Brain microvascular endothelial cell (primary cell): Measurements from ENCODE around the gene LMBRD2.

Experiments
- DNase-seq: peaks from one replicate; pipeline ENCODE4 v3.0.0-alpha.2; 2020
- H3K27ac ChIP-seq: fragments of 250-450 bp; sonication (Bioruptor Pico); 2 replicates; pipeline ENCODE4 v1.5.1; 2020; ENCODE audit warnings: mild to moderate bottlenecking, moderate library complexity
- H3K27me3 ChIP-seq: fragments of 250-450 bp; sonication (Bioruptor Pico); replicated peaks from 2 replicates; pipeline ENCODE4 v1.5.1; 2020; ENCODE audit warnings: mild to moderate bottlenecking
- H3K36me3 ChIP-seq: fragments of 250-450 bp; sonication (Bioruptor Pico); replicated peaks from 2 replicates; pipeline ENCODE4 v1.5.1; 2020; ENCODE audit warnings: mild to moderate bottlenecking
- H3K4me3 ChIP-seq: 2 replicates; pipeline ENCODE4 v1.5.1; 2011; ENCODE audit warnings: low read depth, mild to moderate bottlenecking, control low read depth, low read length, moderate library complexity
- in situ Hi-C: cut with HindIII; loops from 2 replicates; pipeline ENCODE4 v1.10.0; 2017; ENCODE audit warnings: low sequenced_read_pairs, low pct_ligation_motif_present
- TF ChIP-seq, protein P1 (sequence below): IDR thresholded peaks from 2 replicates; pipeline ENCODE4 v1.5.1; 2011; ENCODE audit warnings: low read depth, mild to moderate bottlenecking, moderate library complexity, low read length, control low read depth, inconsistent platforms; ENCODE audit errors: missing control alignments

Gene LMBRD2

DNA sequence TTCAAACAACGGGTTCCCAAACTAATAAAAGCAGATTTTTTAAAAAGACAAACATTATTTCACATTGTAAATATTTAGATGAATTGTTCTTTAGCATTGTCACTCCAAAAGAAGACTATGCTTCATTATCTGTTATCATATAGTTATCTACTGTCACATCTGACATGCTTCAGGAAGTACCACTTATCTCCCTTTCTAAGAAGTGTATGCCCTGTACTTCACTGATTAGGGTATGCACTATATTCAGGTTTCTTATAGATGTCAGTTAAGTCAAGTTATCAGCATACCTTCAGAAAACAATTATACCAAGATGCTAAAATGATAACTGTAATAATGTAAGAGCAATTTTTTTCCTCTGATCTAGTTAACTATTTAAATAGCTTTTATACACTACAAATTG is 40.4 kb downstream of the LMBRD2 start:
- in situ Hi-C loops = no loop called here
- H3K27ac ChIP-seq = no peak overlapping the region
- DNase-seq = no peak
- H3K36me3 ChIP-seq = no peaks in the 10 kb centered on the region
- TF ChIP-seq, protein P1, sequence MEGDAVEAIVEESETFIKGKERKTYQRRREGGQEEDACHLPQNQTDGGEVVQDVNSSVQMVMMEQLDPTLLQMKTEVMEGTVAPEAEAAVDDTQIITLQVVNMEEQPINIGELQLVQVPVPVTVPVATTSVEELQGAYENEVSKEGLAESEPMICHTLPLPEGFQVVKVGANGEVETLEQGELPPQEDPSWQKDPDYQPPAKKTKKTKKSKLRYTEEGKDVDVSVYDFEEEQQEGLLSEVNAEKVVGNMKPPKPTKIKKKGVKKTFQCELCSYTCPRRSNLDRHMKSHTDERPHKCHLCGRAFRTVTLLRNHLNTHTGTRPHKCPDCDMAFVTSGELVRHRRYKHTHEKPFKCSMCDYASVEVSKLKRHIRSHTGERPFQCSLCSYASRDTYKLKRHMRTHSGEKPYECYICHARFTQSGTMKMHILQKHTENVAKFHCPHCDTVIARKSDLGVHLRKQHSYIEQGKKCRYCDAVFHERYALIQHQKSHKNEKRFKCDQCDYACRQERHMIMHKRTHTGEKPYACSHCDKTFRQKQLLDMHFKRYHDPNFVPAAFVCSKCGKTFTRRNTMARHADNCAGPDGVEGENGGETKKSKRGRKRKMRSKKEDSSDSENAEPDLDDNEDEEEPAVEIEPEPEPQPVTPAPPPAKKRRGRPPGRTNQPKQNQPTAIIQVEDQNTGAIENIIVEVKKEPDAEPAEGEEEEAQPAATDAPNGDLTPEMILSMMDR = no peak
- H3K27me3 ChIP-seq = no peaks in the 10 kb centered on the region
- no peak overlapping the region for H3K4me3 ChIP-seq

DNA sequence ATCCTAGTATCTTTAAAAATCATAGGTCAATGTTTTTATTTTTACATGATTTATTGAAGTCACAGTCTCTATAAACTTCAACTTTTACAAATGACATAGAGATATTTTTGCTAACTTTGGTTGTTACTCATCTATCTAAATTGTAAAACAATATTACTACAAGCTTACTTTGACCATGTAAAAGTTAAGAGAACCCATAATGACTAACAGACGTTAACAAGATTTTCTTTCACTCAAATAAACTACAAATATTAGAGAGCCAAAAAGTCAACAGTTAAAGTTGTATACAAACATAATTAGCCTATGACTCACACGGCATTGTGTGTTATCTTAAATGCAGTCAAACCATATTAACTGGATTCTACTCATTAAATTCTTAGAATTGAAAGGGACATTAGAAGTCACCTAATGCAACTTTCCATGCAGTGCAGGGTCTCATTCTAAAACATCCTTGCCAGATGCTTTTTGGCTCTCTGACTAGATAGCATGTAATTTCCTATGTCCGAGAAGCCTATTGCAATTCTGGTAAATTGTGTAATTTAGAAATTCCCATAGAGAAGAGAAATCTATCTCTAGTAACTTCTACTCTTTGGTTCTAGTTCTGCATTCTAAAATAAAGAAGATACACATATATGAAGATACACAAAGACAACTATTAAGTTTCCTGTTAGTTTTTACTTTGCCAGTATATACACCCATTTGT is 42.8 kb downstream of the LMBRD2 start:
- H3K36me3 ChIP-seq = no peaks in the 10 kb centered on the region
- no peak for DNase-seq
- in situ Hi-C loops = no loop called here
- no peak overlapping the region for H3K27ac ChIP-seq
- TF ChIP-seq, protein P1 = no peak
- H3K27me3 ChIP-seq = no peaks in the 10 kb centered on the region
- H3K4me3 ChIP-seq = no peak overlapping the region

DNA sequence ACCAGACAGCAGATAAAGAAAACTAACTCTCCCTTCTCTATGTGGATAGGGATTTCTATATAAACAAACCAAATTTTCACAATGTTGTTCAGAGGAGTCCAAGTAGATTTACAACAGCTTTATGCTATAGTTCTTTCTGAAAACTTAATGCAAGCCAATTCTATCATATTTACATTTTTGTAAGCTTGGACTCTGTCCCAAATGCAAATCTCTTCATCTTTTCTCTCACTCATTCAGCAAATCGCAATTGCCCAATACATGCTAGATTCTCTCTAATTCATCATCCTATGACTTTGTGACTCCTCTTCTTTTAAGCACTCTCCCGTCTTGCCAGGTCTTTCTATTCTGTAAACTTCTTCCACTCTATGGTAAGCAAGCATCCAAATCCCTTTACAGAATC is 45.9 kb downstream of the LMBRD2 start:
- no peaks in the 10 kb centered on the region for H3K36me3 ChIP-seq
- in situ Hi-C loops = no loop called here

DNA sequence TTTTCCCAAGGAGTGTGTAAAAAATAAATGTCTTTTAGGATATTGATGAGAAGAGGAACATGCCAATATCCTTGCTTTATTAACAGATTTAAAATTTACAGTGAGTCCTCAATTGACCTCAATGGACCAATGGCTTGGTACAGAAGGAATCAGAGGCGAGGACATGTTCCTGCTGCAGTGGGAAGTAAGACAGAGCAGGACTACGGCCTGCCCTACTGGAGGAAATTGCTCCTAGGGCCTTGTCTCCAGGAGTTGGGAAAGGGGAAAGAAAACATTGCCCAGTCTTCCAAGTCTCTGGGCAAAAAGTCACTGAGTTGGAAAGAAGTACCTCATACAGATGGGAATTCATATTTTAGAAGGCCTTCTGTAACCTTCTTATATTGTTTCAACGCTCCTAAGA is 51.9 kb downstream of the LMBRD2 start:
- no peak overlapping the region for H3K4me3 ChIP-seq
- in situ Hi-C loops = no loop called here
- H3K27me3 ChIP-seq = no peaks in the 10 kb centered on the region
- no peak for DNase-seq
- H3K36me3 ChIP-seq = no peaks in the 10 kb centered on the region
- TF ChIP-seq, protein P1 = no peak
- H3K27ac ChIP-seq = no peak overlapping the region

More for the DNA sequence above, 45.9 kb downstream of the LMBRD2 start:
- Histone ChIP-seq H3K4me3 (no peak overlapping the region), H3K27me3 (no peaks in the 10 kb centered on the region), H3K27ac (no peak overlapping the region)
- TF ChIP-seq, protein P1 = no peak
- no peak for DNase-seq

DNA sequence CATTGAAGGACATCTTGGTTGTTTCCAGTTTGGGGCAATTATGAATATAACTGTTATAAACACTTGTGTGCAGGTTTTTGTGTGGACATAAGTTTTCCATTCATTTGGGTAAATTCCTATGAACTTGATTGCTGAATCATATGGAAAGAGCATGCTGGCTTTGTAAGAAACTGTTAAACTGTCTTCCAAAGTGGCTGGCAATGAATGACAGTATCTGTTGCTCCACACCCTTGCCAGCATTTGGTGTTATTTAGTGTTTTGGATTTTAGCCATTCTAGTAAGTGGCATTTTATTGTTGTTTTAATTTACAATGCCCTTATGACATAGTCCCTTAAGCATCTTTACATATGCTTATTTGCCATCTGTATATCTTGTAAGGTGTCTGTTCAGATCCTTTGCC is 55.2 kb downstream of the LMBRD2 start:
- TF ChIP-seq, protein P1 = no peak
- H3K27me3 ChIP-seq = no peaks in the 10 kb centered on the region
- H3K36me3 ChIP-seq = no peaks in the 10 kb centered on the region
- H3K4me3 ChIP-seq = no peak overlapping the region
- in situ Hi-C loops = no loop called here
- DNase-seq = no peak
- no peak overlapping the region for H3K27ac ChIP-seq

DNA sequence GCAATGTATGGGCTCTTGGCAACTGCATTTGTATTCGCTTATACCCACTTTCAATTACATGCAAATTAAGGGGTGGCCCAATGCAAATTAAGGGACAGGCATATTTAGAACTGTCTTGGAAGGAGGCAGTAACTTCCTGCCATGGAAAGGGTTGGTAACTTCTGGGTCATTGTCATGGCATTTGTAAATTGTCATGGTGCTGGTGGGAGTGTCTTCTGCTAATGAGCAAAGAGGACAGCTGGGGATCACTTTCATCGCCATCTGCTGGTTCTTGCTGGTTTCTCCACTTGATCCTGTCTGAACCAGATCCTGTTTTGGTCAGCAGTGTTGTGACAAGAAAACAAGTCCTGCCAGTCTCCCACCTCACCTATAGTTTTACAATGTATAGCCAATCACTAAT is 61.7 kb downstream of the LMBRD2 start:
- DNase-seq = peak; percentile 16
- Histone ChIP-seq H3K36me3 (no peaks in the 10 kb centered on the region), H3K4me3 (no peak overlapping the region), H3K27me3 (no peaks in the 10 kb centered on the region), H3K27ac (no peak overlapping the region)
- in situ Hi-C loops = no loop called here
- TF ChIP-seq, protein P1 = peak; percentile 71
